Stomach (tissue), 9 donors: ENCODE results near the gene BDKRB1. TPM values are rescaled to one million over a fixed set of nuclear protein-coding genes. Genes with fewer than 3 reads are reported as not detected.

ENCODE experiments used
- DNase-seq, 2 donors: peaks; one replicate each; pipeline versions ENCODE4 v3.0.0 to v3.0.0-alpha.2; 2013 to 2019
- H3K27ac ChIP-seq, 5 donors: fragments of 200-600 bp in 4 of 5; sonication (generic) in 4 of 5; one replicate each; pipeline ENCODE4 v1.5.1; 2013 to 2019; ENCODE audit warnings: mild to moderate bottlenecking in 1 of 5, moderate library complexity in 1 of 5
- H3K27me3 ChIP-seq, 3 donors: fragments of 200-600 bp; sonication (generic); one replicate each; pipeline ENCODE4 v1.5.1; 2017 to 2019; ENCODE audit warnings: mixed run types in 1 of 3
- H3K36me3 ChIP-seq, 4 donors: fragments of 200-600 bp; sonication (generic); 1 replicate in 3 of 4; 2 replicates in 1 of 4; pipeline ENCODE4 v1.5.1; 2016 to 2019
- H3K4me1 ChIP-seq, 4 donors: fragments of 200-600 bp; sonication (generic); one replicate each; pipeline ENCODE4 v1.5.1; 2016 to 2019
- H3K4me3 ChIP-seq, 4 donors: fragments of 200-600 bp; sonication (generic) in 3 of 4; one replicate each; pipeline ENCODE4 v1.5.1; 2016 to 2019; ENCODE audit warnings: mild to moderate bottlenecking in 1 of 4
- H3K9me3 ChIP-seq, 4 donors: fragments of 200-600 bp; sonication (generic); one replicate each; pipeline ENCODE4 v1.5.1; 2016 to 2019
- EP300 ChIP-seq: sonication (generic); formaldehyde crosslinking; IDR thresholded peaks from one replicate; pipeline ENCODE4 v1.6.1; 2017; ENCODE audit warnings: antibody characterized with exemption
- POLR2A ChIP-seq, 4 donors: fragments of 450-650 bp; IDR thresholded peaks; one replicate each; pipeline ENCODE4 v1.6.1; 2016; ENCODE audit warnings: antibody characterized with exemption in 4 of 4, control low read depth in 2 of 4, mild to moderate bottlenecking in 1 of 4, moderate library complexity in 1 of 4
- POLR2AphosphoS5 ChIP-seq, 3 donors: sonication (generic); formaldehyde crosslinking; IDR thresholded peaks; one replicate each; pipeline ENCODE4 v1.6.1; 2016; ENCODE audit warnings: antibody characterized with exemption in 3 of 3
- WGBS, 5 donors: extraction: QIAGEN DNeasy Blood & Tissue Kit in 3 of 5; methylation state at CpG; one replicate each; pipeline versions ENCODE4 v1.1.5 to v1.1.7; 2013 to 2018; 5-methylcytosine and 5-hydroxymethylcytosine counted together
- intact Hi-C: fragments of 100-400 bp; cut with DNase I; formaldehyde crosslinking; loops from one replicate; pipeline ENCODE4 v1.15.1; 2023; ENCODE audit warnings: low total_unique reads
- polyA plus RNA-seq, 3 donors: library from polyadenylated mRNA; stranded (reverse); fragments of 200-250 nt; gene quantifications; one replicate each; pipeline ENCODE4 v1.2.3, GENCODE V29; 2013
- total RNA-seq, 5 donors: library from RNA; depleted of rRNA; stranded (reverse); fragments of >200 nt; gene quantifications; one replicate each; pipeline versions ENCODE4 v1.1.0 to v1.2.3, GENCODE V29; 2014 to 2016
- TF ChIP-seq, protein P1 (sequence below), 7 experiments: fragments of 450-650 bp in 4 of 7; fragments of 200-600 bp in 3 of 7; sonication (generic) in 3 of 7; IDR thresholded peaks; one replicate each; pipeline ENCODE4 v1.5.1; 2016 to 2019; ENCODE audit warnings: antibody characterized with exemption in 7 of 7, control low read depth in 2 of 7, mild to moderate bottlenecking in 1 of 7
- donor health status: healthy with polysubstance abuse.
- donor health status: Bipolar disorder and iron deficiency.
- donor health status: healthy.

BDKRB1 gene
- total and polyA plus RNA-seq, 8 donors, result 0.92 to 7.1 (median 4.2) TPM; not detected in 3

DNA sequence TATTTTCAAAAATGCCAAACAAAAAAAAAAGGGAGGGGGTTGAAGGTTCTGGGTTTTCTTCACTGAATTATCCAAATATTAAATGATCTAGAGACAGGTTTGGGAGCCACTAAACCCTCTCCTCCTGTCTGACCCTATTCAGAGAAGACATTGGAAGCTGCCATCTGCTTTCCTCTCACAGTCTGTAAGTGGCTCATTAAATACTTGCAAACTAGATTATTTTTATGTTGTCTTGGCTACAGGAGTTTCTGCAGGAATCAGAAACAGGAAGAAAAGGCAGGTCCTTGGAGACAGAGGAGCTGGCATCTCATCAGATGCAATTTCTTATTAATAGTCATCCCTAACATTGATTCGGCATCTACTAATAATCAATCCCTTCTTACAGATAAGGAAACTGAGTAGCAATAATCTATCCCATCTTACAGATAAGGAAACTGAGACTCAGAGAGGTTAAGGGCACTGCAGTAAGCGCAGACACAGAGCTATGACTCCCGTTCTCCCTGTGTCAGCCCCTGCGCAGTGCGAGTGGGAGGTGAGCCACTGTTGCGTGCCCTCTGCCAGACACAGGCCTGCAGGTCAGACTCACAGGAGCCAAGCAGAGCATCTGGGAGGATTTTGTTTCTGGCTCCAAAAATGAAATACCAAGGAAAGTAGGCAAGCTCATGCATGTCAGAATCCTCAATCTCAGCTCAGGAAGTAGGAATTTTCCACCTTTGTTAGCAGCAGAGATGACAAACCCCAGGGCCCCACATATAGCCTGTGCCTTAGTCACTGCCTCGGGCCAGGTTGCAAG lies 40.4 kb upstream of the BDKRB1 start:
- Histone ChIP-seq H3K4me3 (no peak overlapping the region), H3K4me1 (no peaks in the 10 kb centered on the region), H3K27me3 (peaks cover 0 to 3% (median 0%) of the 10 kb centered on the region in 3 donors), H3K36me3 (peaks cover 0 to 5% (median 0%) of the 10 kb centered on the region in 4 donors), H3K9me3 (peaks cover 0 to 16% (median 8%) of the 10 kb centered on the region in 4 donors), H3K27ac (peak overlapping the region in 1 of 5 donors; percentile 32)
- intact Hi-C loops, result no loop called here
- DNase-seq, result no peak
- 79 to 87% (median 82%) methylated on average over 2 to 7 of the region's 7 CpGs for WGBS, 5 donors
- TF ChIP-seq POLR2AphosphoS5 (IDR thresholded peaks at IDR 0.05) (no peak), POLR2A (IDR thresholded peaks at IDR 0.05) (no peak), EP300 (no peak)
- TF ChIP-seq, protein P1, sequence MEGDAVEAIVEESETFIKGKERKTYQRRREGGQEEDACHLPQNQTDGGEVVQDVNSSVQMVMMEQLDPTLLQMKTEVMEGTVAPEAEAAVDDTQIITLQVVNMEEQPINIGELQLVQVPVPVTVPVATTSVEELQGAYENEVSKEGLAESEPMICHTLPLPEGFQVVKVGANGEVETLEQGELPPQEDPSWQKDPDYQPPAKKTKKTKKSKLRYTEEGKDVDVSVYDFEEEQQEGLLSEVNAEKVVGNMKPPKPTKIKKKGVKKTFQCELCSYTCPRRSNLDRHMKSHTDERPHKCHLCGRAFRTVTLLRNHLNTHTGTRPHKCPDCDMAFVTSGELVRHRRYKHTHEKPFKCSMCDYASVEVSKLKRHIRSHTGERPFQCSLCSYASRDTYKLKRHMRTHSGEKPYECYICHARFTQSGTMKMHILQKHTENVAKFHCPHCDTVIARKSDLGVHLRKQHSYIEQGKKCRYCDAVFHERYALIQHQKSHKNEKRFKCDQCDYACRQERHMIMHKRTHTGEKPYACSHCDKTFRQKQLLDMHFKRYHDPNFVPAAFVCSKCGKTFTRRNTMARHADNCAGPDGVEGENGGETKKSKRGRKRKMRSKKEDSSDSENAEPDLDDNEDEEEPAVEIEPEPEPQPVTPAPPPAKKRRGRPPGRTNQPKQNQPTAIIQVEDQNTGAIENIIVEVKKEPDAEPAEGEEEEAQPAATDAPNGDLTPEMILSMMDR (IDR thresholded peaks at IDR 0.05), result no peak

DNA sequence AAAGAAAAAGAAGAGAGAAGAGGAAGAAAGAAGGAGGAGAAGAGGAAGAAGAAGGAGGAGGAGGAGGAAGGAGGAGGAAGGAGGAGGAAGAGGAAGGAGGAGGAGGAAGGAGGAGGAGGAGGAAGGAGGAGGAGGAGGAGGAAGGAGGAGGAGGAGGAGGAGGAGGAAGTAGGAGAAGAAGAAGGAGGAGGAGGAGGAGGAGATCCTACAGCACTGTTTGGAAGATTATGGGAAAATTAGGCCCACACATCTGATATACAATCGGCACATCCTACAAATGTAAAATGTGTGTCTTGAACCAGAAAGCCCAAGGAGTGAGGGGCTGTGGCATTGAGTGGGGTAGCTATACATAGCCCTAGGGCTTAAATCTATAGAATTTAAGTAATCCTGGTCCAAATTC lies 39.4 kb upstream of the BDKRB1 start:
- WGBS, 5 donors, result 78 to 86% (median 80%) methylated on average over 1 of the region's 1 CpG
- peaks cover 0 to 3% (median 0%) of the 10 kb centered on the region in 4 donors for H3K36me3 ChIP-seq
- no peak for DNase-seq
- H3K4me1 ChIP-seq, result no peaks in the 10 kb centered on the region
- TF ChIP-seq EP300 (no peak), POLR2A (IDR thresholded peaks at IDR 0.05) (no peak), POLR2AphosphoS5 (IDR thresholded peaks at IDR 0.05) (no peak)
- TF ChIP-seq, protein P1 (IDR thresholded peaks at IDR 0.05), result no peak
- peak overlapping the region in 1 of 5 donors; percentile 32 for H3K27ac ChIP-seq
- intact Hi-C loops, result no loop called here
- no peak overlapping the region for H3K4me3 ChIP-seq
- peaks cover 0 to 3% (median 0%) of the 10 kb centered on the region in 3 donors for H3K27me3 ChIP-seq
- peaks cover 0 to 10% (median 5%) of the 10 kb centered on the region in 4 donors for H3K9me3 ChIP-seq

DNA sequence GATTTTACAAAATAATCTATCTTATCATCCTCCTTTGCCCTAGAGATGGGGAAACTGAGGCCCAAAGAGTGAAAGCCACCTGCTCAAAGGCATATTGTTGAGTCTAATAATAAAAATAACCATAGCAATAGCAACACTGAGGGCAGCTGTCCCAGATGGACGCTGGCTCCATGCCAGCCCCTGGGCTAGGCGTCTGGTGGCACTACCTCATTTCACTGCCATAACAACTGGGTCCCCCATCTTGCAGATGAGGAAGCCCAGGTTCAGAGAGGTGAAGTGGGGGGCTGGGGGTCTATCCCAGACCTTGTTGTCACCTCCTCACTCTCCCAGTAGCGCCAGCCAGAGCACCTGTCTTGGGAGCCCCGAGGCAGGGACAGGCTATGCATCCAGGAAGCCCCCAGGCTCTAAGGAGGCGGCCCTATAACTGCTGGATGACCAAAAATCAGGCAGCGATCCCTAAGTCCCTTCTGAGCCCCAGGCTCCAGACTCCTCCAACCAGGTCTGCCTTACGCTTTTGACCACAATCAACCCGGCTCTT lies 38.6 kb upstream of the BDKRB1 start:
- TF ChIP-seq EP300 (no peak), POLR2A (IDR thresholded peaks at IDR 0.05) (no peak), POLR2AphosphoS5 (IDR thresholded peaks at IDR 0.05) (no peak)
- TF ChIP-seq, protein P1 (IDR thresholded peaks at IDR 0.05), result no peak
- H3K4me3 ChIP-seq, result no peak overlapping the region
- peaks cover 0 to 2% (median 0%) of the 10 kb centered on the region in 4 donors for H3K9me3 ChIP-seq
- intact Hi-C loops, result no loop called here
- DNase-seq, result no peak
- H3K4me1 ChIP-seq, result no peaks in the 10 kb centered on the region
- no peak overlapping the region for H3K27ac ChIP-seq
- 65 to 81% (median 77%) methylated on average over 7 to 8 of the region's 8 CpGs for WGBS, 5 donors
- no peaks in the 10 kb centered on the region for H3K36me3 ChIP-seq
- H3K27me3 ChIP-seq, result peaks cover 0 to 3% (median 0%) of the 10 kb centered on the region in 3 donors

DNA sequence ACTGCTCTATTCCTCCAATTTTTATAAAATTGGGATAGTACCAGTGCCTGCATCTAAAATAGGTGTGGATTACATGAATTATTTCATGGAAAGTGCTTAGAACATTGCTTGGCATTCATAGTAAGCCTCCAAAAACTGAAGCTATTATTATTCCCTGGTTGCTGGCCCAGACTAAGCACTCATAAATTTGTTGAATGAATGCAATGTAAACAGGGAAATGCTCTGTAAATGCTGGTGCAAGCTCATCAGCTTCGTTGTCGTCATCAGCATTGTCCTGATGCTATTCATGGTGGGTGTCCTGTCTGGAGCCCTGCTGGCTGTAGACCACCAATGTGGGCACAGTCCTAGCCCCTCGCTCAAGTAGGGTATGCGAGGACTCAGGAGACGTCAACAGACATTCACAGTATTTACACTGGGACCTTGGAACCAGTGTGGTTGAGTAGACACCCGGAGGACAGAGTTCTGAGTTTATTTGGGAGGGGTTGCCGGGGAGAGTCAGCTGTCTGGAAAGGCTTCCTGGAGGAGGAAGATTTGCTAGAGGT lies 34.8 kb upstream of the BDKRB1 start:
- H3K36me3 ChIP-seq, result no peaks in the 10 kb centered on the region
- intact Hi-C loops, result no loop called here

More for the DNA sequence above, 34.8 kb upstream of the BDKRB1 start:
- DNase-seq, result no peak
- Histone ChIP-seq H3K9me3 (no peaks in the 10 kb centered on the region), H3K27me3 (peaks cover 0 to 3% (median 0%) of the 10 kb centered on the region in 3 donors), H3K27ac (peak overlapping the region in 1 of 5 donors; percentile 29), H3K4me1 (peaks cover 0 to 20% (median 14%) of the 10 kb centered on the region in 4 donors), H3K4me3 (no peak overlapping the region)
- 51 to 69% (median 65%) methylated on average over 7 of the region's 7 CpGs for WGBS, 5 donors
- no peak for TF ChIP-seq EP300
- no peak for TF ChIP-seq POLR2AphosphoS5 (IDR thresholded peaks at IDR 0.05)
- TF ChIP-seq, protein P1 (IDR thresholded peaks at IDR 0.05), result no peak
- TF ChIP-seq POLR2A (IDR thresholded peaks at IDR 0.05), result no peak
